Measurements from ENCODE around the gene CARMIL3. TPM values are rescaled to one million over a fixed set of nuclear protein-coding genes. Genes with fewer than 3 reads are reported as not detected.

Gene CARMIL3
- total and polyA plus RNA-seq, 5 donors from 2014 or later: 0.52 TPM; not detected in 4

DNA sequence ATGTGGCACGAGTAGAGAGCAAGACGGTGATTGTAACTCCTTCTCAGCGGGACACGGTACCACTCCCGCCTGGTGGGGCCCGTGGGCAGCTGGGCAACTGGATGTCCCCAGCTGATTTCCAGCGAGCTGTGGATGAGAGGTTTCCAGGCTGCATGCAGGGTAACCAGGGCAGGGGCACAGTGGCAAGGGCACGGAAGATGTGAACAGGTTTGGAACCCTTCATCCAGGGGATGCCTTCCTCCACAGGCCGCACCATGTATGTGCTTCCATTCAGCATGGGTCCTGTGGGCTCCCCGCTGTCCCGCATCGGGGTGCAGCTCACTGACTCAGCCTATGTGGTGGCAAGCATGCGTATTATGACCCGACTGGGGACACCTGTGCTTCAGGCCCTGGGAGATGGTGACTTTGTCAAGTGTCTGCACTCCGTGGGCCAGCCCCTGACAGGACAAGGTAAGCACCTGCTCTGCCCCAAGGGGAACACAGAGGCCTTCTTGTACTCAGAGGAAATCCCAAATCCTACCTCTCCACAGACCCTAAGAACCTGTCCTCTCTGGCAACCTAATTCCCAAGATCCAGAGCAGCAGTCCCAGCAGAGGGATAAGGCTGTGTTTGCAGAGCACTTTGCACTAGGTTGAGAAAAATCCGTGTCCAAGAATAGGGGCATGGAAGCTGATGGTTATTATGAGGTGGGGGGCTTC is 46.6 kb downstream of the CARMIL3 start:
- Histone ChIP-seq H3K27me3 (ENCODE audit: control insufficient read depth, insufficient read depth, low read length) (no peaks in the 10 kb centered on the region), H3K4me3 (ENCODE audit: low read depth, low read length) (no peak overlapping the region), H3K36me3 (ENCODE audit: control insufficient read depth, insufficient read depth, low read length) (peaks cover 37% of the 10 kb centered on the region), H3K27ac (ENCODE audit: insufficient read depth, low read length, poor library complexity, severe bottlenecking) (no peak overlapping the region), H3K9me3 (ENCODE audit: control insufficient read depth in 2 of 2, low read length in 2 of 2) (no peaks in the 10 kb centered on the region), H3K4me1 (ENCODE audit: control insufficient read depth, insufficient read depth, low read length, poor library complexity, severe bottlenecking) (peaks cover 18% of the 10 kb centered on the region)
- Mint-ChIP-seq H3K9me3 (no peaks in the 10 kb centered on the region), H3K4me3 (peak overlapping the region in 1 of 4 donors; percentile 47), H3K27me3 (no peaks in the 10 kb centered on the region), H3K27ac (no peak overlapping the region), H3K4me1 (peaks cover 4 to 30% (median 14%) of the 10 kb centered on the region in 4 donors), H3K36me3 (peaks cover 30% of the 10 kb centered on the region)
- no peak for ATAC-seq (ENCODE audit: low read depth in 2 of 2)
- DNase-seq: no peak

DNA sequence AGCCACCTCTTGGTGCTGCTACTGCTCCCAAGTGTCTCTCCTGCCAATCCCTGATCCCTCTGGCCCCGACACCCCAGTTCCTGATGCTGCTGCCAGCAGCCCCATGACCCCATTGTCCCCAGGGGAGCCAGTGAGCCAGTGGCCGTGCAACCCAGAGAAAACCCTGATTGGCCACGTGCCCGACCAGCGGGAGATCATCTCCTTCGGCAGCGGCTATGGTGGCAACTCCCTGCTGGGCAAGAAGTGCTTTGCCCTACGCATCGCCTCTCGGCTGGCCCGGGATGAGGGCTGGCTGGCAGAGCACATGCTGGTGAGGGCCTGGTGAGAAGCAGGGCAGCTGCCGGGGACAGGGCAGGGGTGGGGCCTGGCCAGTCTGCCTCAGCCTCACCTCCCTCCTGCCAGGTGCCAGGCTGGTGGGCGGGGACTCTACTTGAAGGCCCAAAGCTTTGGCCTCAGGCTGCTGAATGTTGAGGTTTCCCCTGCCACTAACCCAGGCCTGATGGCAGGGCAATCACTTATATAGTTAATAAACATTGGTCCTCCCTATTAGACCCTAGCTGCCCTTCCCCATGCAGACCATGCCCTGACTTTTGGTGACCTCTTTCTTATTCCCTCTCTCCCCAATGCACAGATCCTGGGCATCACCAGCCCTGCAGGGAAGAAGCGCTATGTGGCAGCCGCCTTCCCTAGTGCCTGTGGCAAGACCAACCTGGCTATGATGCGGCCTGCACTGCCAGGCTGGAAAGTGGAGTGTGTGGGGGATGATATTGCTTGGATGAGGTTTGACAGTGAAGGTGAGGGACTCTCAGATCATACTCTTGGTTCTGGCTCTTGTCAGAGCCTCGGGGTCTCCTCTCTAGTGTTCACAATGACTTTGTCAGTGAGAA is 47.4 kb downstream of the CARMIL3 start:
- no peaks in the 10 kb centered on the region for H3K9me3 Mint-ChIP-seq
- H3K9me3 ChIP-seq (ENCODE audit: control insufficient read depth in 2 of 2, low read length in 2 of 2): no peaks in the 10 kb centered on the region
- ATAC-seq (ENCODE audit: low read depth in 2 of 2): no peak
- H3K4me3 Mint-ChIP-seq: peak overlapping the region in 1 of 4 donors; percentile 47
- H3K27ac Mint-ChIP-seq: no peak overlapping the region
- H3K4me3 ChIP-seq (ENCODE audit: low read depth, low read length): no peak overlapping the region
- no peaks in the 10 kb centered on the region for H3K27me3 ChIP-seq (ENCODE audit: control insufficient read depth, insufficient read depth, low read length)
- no peak for DNase-seq
- peaks cover 36% of the 10 kb centered on the region for H3K36me3 Mint-ChIP-seq
- peaks cover 11% of the 10 kb centered on the region for H3K4me1 ChIP-seq (ENCODE audit: control insufficient read depth, insufficient read depth, low read length, poor library complexity, severe bottlenecking)
- H3K27ac ChIP-seq (ENCODE audit: insufficient read depth, low read length, poor library complexity, severe bottlenecking): no peak overlapping the region
- peaks cover 4 to 24% (median 12%) of the 10 kb centered on the region in 4 donors for H3K4me1 Mint-ChIP-seq
- H3K27me3 Mint-ChIP-seq: no peaks in the 10 kb centered on the region
- H3K36me3 ChIP-seq (ENCODE audit: control insufficient read depth, insufficient read depth, low read length): peaks cover 38% of the 10 kb centered on the region

DNA sequence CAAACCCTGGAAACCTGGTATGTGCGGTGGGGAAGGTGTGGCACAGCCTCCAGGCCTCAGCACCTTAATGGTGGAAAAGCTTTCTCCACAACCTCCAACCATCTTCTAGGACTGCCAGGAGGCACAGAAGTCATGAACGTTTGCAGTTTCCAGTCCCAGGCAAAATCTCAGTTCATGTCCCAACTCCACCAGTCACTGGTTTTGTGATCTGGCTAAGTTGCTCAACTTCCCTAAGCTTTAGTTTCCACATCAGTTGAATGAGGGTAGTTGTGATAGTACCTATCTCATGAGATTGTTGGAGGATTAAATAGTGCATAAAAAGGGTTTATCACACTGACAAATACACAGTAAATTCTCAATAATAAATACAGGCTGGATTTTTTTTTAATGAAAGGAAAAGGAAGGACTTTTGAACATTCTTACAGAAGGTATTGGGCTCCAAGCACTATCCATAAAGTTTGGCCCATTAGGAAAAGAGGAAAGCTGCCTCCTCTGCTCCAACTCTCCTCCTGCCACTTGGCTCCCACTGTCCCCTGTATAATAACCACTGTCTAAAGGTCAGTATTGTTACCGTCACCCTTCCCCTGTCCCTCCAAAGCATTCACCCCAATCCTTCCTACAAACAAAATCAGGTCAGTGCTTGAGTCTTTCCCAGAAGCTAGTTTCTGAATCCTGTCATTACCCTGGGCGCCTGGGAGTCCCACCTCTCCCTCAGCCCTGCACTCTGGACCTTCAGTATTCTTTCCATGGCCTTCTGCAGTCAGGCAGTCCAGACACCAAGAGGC is 48.6 kb downstream of the CARMIL3 start:
- H3K4me1 ChIP-seq (ENCODE audit: control insufficient read depth, insufficient read depth, low read length, poor library complexity, severe bottlenecking): peaks cover 7% of the 10 kb centered on the region
- Mint-ChIP-seq H3K27me3 (no peaks in the 10 kb centered on the region), H3K9me3 (peaks cover 0 to 1% (median 0%) of the 10 kb centered on the region in 7 donors), H3K4me3 (no peak overlapping the region), H3K27ac (peak overlapping the region in 1 of 3 donors; percentile 78), H3K4me1 (peaks cover 4 to 17% (median 9%) of the 10 kb centered on the region in 4 donors), H3K36me3 (peaks cover 45% of the 10 kb centered on the region)
- no peak for ATAC-seq (ENCODE audit: low read depth in 2 of 2)
- peaks cover 43% of the 10 kb centered on the region for H3K36me3 ChIP-seq (ENCODE audit: control insufficient read depth, insufficient read depth, low read length)
- DNase-seq: no peak
- no peak overlapping the region for H3K4me3 ChIP-seq (ENCODE audit: low read depth, low read length)
- H3K27me3 ChIP-seq (ENCODE audit: control insufficient read depth, insufficient read depth, low read length): no peaks in the 10 kb centered on the region
- no peaks in the 10 kb centered on the region for H3K9me3 ChIP-seq (ENCODE audit: control insufficient read depth in 2 of 2, low read length in 2 of 2)
- no peak overlapping the region for H3K27ac ChIP-seq (ENCODE audit: insufficient read depth, low read length, poor library complexity, severe bottlenecking)

DNA sequence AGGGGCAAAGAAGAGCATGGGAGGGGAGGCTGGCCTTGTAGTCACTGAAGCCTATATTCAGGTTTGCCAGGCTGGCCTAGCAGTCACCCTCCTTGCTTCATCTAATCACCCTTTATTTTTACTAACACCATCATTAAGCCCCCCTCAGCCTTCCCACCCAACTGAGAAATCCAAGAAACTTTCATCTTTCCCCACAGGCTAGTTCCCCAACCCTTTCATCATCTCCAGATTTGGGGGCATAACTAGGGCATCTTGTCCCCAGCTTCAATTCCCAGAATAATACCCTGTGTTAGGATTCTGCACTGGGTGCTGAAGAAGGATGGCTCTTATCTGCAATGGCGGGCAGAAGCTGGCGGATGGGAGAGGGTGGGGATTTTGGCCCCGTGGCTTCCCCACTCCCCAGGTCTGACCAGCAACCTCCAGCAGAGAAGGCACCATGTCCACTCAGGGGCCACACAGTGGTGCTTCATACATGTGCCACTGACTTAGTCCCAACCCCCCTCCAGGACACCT is 49.2 kb downstream of the CARMIL3 start:
- H3K4me1 ChIP-seq (ENCODE audit: control insufficient read depth, insufficient read depth, low read length, poor library complexity, severe bottlenecking): peaks cover under 1% of the 10 kb centered on the region
- H3K36me3 ChIP-seq (ENCODE audit: control insufficient read depth, insufficient read depth, low read length): peaks cover 43% of the 10 kb centered on the region
- H3K27me3 Mint-ChIP-seq: no peaks in the 10 kb centered on the region
- DNase-seq (no peak), ATAC-seq (ENCODE audit: low read depth in 2 of 2) (no peak)
- H3K4me1 Mint-ChIP-seq: peaks cover 0 to 12% (median 4%) of the 10 kb centered on the region in 4 donors
- H3K9me3 Mint-ChIP-seq: peaks cover 0 to 1% (median 0%) of the 10 kb centered on the region in 7 donors
- no peaks in the 10 kb centered on the region for H3K27me3 ChIP-seq (ENCODE audit: control insufficient read depth, insufficient read depth, low read length)
- H3K27ac Mint-ChIP-seq: peak overlapping the region in 1 of 3 donors; percentile 78
- peaks cover 45% of the 10 kb centered on the region for H3K36me3 Mint-ChIP-seq
- no peaks in the 10 kb centered on the region for H3K9me3 ChIP-seq (ENCODE audit: control insufficient read depth in 2 of 2, low read length in 2 of 2)
- H3K4me3 ChIP-seq (ENCODE audit: low read depth, low read length): no peak overlapping the region
- no peak overlapping the region for H3K27ac ChIP-seq (ENCODE audit: insufficient read depth, low read length, poor library complexity, severe bottlenecking)
- peak overlapping the region in 1 of 4 donors; percentile 1 for H3K4me3 Mint-ChIP-seq

DNA sequence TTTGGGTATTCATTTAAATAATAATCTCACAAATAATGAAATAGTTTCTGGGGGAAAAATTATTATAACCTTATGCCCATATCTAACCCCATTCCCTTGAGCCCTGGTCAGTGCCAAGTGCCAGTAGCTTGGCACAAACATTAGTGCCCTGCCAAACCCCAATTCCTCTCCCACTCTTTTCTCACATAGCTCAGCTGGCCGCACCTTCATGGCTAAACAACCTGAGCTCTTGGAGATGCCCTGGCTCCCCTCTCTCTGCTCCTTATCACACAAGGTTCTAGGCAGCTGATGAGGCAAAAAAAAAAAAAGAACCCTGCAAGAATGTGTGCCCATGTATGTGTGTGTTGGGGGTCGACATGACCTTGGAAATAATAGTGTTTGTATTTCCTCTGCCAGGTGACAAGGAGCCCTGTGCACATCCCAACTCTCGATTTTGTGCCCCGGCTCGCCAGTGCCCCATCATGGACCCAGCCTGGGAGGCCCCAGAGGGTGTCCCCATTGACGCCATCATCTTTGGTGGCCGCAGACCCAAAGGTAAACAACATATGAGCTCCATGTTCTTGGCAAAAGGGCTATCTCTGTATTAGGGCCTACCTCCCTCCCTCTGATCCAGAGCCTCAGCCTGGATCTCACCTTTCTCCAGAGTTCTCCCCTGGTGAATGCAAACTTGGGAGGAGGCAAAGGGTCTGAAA is 50.7 kb downstream of the CARMIL3 start:
- Mint-ChIP-seq H3K36me3 (peaks cover 45% of the 10 kb centered on the region), H3K4me1 (peaks cover under 1 to 5% (median 3%) of the 10 kb centered on the region in 4 donors), H3K4me3 (no peak overlapping the region), H3K27me3 (no peaks in the 10 kb centered on the region), H3K9me3 (peaks cover 0 to 1% (median 0%) of the 10 kb centered on the region in 7 donors), H3K27ac (no peak overlapping the region)
- Histone ChIP-seq H3K27ac (ENCODE audit: insufficient read depth, low read length, poor library complexity, severe bottlenecking) (no peak overlapping the region), H3K9me3 (ENCODE audit: control insufficient read depth in 2 of 2, low read length in 2 of 2) (no peaks in the 10 kb centered on the region), H3K4me3 (ENCODE audit: low read depth, low read length) (no peak overlapping the region), H3K4me1 (ENCODE audit: control insufficient read depth, insufficient read depth, low read length, poor library complexity, severe bottlenecking) (no peaks in the 10 kb centered on the region), H3K36me3 (ENCODE audit: control insufficient read depth, insufficient read depth, low read length) (peaks cover 40% of the 10 kb centered on the region), H3K27me3 (ENCODE audit: control insufficient read depth, insufficient read depth, low read length) (no peaks in the 10 kb centered on the region)
- no peak for ATAC-seq (ENCODE audit: low read depth in 2 of 2)
- DNase-seq: no peak

DNA sequence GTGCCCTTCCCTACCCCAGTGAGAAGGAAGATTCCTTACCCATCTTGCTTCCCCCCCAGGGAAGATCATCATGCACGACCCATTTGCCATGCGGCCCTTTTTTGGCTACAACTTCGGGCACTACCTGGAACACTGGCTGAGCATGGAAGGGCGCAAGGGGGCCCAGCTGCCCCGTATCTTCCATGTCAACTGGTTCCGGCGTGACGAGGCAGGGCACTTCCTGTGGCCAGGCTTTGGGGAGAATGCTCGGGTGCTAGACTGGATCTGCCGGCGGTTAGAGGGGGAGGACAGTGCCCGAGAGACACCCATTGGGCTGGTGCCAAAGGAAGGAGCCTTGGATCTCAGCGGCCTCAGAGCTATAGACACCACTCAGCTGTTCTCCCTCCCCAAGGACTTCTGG is 51.6 kb downstream of the CARMIL3 start:
- H3K27me3 Mint-ChIP-seq: no peaks in the 10 kb centered on the region
- no peak overlapping the region for H3K27ac Mint-ChIP-seq
- H3K4me1 Mint-ChIP-seq: peaks cover 3 to 12% (median 7%) of the 10 kb centered on the region in 4 donors
- DNase-seq (no peak), ATAC-seq (ENCODE audit: low read depth in 2 of 2) (no peak)
- no peak overlapping the region for H3K27ac ChIP-seq (ENCODE audit: insufficient read depth, low read length, poor library complexity, severe bottlenecking)
- H3K4me1 ChIP-seq (ENCODE audit: control insufficient read depth, insufficient read depth, low read length, poor library complexity, severe bottlenecking): peaks cover under 1% of the 10 kb centered on the region
- H3K36me3 Mint-ChIP-seq: peaks cover 41% of the 10 kb centered on the region
- H3K9me3 ChIP-seq (ENCODE audit: control insufficient read depth in 2 of 2, low read length in 2 of 2): no peaks in the 10 kb centered on the region
- peaks cover 0 to 1% (median 0%) of the 10 kb centered on the region in 7 donors for H3K9me3 Mint-ChIP-seq
- H3K4me3 Mint-ChIP-seq: peak overlapping the region in 1 of 4 donors; percentile 54
- H3K36me3 ChIP-seq (ENCODE audit: control insufficient read depth, insufficient read depth, low read length): peaks cover 33% of the 10 kb centered on the region
- no peak overlapping the region for H3K4me3 ChIP-seq (ENCODE audit: low read depth, low read length)
- H3K27me3 ChIP-seq (ENCODE audit: control insufficient read depth, insufficient read depth, low read length): no peaks in the 10 kb centered on the region

Data from CD4-positive, CD25-positive, alpha-beta regulatory T cell (primary cell).